ENCODE data around the gene RP2.

DNA sequence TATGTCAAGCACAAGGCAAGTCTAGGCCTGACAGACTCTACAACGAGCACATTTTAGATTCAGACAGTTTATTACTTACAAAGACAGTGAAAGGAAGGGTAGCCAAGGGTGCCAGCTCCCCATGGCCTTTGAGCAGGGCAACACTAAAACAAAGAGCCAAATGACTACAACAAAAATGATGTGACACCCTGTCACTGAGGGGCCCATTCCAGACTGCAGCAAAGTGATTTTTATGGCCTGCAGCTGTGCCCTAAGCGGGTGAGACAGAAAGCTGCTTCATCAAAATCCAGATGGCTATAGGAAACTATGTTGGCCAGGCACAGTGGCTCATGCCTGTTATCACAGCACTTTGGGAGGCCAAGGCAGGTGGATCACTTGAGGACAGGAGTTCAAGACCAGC is 13.4 kb upstream of the RP2 start:
- TF ChIP-seq, protein P1, sequence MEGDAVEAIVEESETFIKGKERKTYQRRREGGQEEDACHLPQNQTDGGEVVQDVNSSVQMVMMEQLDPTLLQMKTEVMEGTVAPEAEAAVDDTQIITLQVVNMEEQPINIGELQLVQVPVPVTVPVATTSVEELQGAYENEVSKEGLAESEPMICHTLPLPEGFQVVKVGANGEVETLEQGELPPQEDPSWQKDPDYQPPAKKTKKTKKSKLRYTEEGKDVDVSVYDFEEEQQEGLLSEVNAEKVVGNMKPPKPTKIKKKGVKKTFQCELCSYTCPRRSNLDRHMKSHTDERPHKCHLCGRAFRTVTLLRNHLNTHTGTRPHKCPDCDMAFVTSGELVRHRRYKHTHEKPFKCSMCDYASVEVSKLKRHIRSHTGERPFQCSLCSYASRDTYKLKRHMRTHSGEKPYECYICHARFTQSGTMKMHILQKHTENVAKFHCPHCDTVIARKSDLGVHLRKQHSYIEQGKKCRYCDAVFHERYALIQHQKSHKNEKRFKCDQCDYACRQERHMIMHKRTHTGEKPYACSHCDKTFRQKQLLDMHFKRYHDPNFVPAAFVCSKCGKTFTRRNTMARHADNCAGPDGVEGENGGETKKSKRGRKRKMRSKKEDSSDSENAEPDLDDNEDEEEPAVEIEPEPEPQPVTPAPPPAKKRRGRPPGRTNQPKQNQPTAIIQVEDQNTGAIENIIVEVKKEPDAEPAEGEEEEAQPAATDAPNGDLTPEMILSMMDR (IDR thresholded peaks at IDR 0.05) = no peak
- TF ChIP-seq, protein P2, sequence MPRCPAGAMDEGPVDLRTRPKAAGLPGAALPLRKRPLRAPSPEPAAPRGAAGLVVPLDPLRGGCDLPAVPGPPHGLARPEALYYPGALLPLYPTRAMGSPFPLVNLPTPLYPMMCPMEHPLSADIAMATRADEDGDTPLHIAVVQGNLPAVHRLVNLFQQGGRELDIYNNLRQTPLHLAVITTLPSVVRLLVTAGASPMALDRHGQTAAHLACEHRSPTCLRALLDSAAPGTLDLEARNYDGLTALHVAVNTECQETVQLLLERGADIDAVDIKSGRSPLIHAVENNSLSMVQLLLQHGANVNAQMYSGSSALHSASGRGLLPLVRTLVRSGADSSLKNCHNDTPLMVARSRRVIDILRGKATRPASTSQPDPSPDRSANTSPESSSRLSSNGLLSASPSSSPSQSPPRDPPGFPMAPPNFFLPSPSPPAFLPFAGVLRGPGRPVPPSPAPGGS (IDR thresholded peaks at IDR 0.05) = no peak
- TF ChIP-seq JUNB (IDR thresholded peaks at IDR 0.05) = no peak
- no peak for TF ChIP-seq POLR2A (IDR thresholded peaks at IDR 0.05; ENCODE audit: low read length)
- no peak for TF ChIP-seq MYC (IDR thresholded peaks at IDR 0.05; ENCODE audit: borderline replicate concordance, low read length)
- TF ChIP-seq KDM5A (IDR thresholded peaks at IDR 0.05) = no peak
- no peak for TF ChIP-seq RAD21 (conservative IDR thresholded peaks at IDR 0.05 in 1 of 2, IDR thresholded peaks at IDR 0.05 in 1 of 2)
- TF ChIP-seq BHLHE40 (IDR thresholded peaks at IDR 0.05; ENCODE audit: low read depth, low read length) = no peak
- TF ChIP-seq TP53 (CRISPR knock-in tag; IDR thresholded peaks at IDR 0.05) = no peak
- TF ChIP-seq CEBPB (IDR thresholded peaks at IDR 0.05) = no peak

Data from A549 (cell line).